Gastrocnemius medialis (tissue), 4 donors: ENCODE results near the gene LRRC4C. TPM values are rescaled to one million over a fixed set of nuclear protein-coding genes. Genes with fewer than 3 reads are reported as not detected.
"Not testable (repeated sequence)": the region's sequence is repeated elsewhere in the genome, so short reads cannot be mapped to it uniquely, and the experiment has no call there.

Experiments used
- ATAC-seq, 2 donors: fragments of 150-250 bp; one replicate each; pipeline ENCODE4 v1.9.1; 2016
- DNase-seq, 2 donors: peaks; one replicate each; pipeline ENCODE4 v3.0.0-alpha.2; 2019
- H3K27ac ChIP-seq, 4 donors: fragments of 200-600 bp; sonication (generic); 1 replicate in 1 of 4; 2 replicates in 3 of 4; pipeline ENCODE4 v1.5.1; 2016 to 2018; ENCODE audit warnings: mild to moderate bottlenecking in 2 of 4, moderate library complexity in 1 of 4
- H3K27me3 ChIP-seq, 3 donors: fragments of 200-600 bp; sonication (generic) in 2 of 3; 1 replicate in 1 of 3; 2 replicates in 2 of 3; pipeline versions ENCODE4 v1.5.1 to v1.6.0; 2016 to 2019; ENCODE audit warnings: mild to moderate bottlenecking in 1 of 3, moderate library complexity in 1 of 3
- H3K36me3 ChIP-seq, 2 donors: fragments of 200-600 bp; sonication (generic) in 1 of 2; one replicate each; pipeline ENCODE4 v1.5.1; 2017 to 2018
- H3K4me1 ChIP-seq, 2 donors: fragments of 200-600 bp; sonication (generic) in 1 of 2; one replicate each; pipeline ENCODE4 v1.5.1; 2016 to 2017; ENCODE audit warnings: mild to moderate bottlenecking in 2 of 2
- H3K4me3 ChIP-seq, 4 donors: fragments of 200-600 bp; sonication (generic) in 3 of 4; 1 replicate in 1 of 4; 2 replicates in 3 of 4; pipeline ENCODE4 v1.5.1; 2016 to 2019; ENCODE audit warnings: mild to moderate bottlenecking in 2 of 4
- H3K9me3 ChIP-seq, 3 donors: fragments of 200-600 bp; sonication (generic) in 2 of 3; 1 replicate in 1 of 3; 2 replicates in 2 of 3; pipeline ENCODE4 v1.5.1; 2016 to 2019
- POLR2A ChIP-seq, 2 donors: fragments of 450-650 bp; IDR thresholded peaks; one replicate each; pipeline ENCODE4 v1.6.1; 2017; ENCODE audit warnings: antibody characterized with exemption in 2 of 2, mild to moderate bottlenecking in 2 of 2, moderate library complexity in 2 of 2
- in situ Hi-C, 4 donors: fragments of 200-750 bp; cut with MboI; loops; one replicate each; pipeline versions ENCODE4 v1.15.0 to v1.8.0; 2017; ENCODE audit warnings: low sequenced_read_pairs in 4 of 4
- intact Hi-C: fragments of 100-400 bp; cut with DNase I; formaldehyde crosslinking; loops from one replicate; pipeline ENCODE4 v1.15.1; 2023; ENCODE audit warnings: low total_unique reads
- total RNA-seq, 4 donors: library from RNA; depleted of rRNA; stranded (reverse); fragments of >200 nt; gene quantifications; one replicate each; pipeline versions ENCODE4 v1.1.0 to v1.2.3, GENCODE V29; 2016
- TF ChIP-seq, protein P1 (sequence below), 5 experiments: fragments of 450-650 bp in 3 of 5; fragments of 200-600 bp in 2 of 5; sonication (generic) in 2 of 5; IDR thresholded peaks in 4 of 5; conservative IDR thresholded peaks in 1 of 5; 1 replicate in 4 of 5; 2 replicates in 1 of 5; pipeline ENCODE4 v1.5.1; 2016 to 2019; ENCODE audit warnings: antibody characterized with exemption in 5 of 5, mild to moderate bottlenecking in 3 of 5, moderate library complexity in 3 of 5

Gene LRRC4C
- total RNA-seq, 4 donors from 2014 or later, result 0.15 to 0.59 (median 0.24) TPM; not detected in 1

DNA sequence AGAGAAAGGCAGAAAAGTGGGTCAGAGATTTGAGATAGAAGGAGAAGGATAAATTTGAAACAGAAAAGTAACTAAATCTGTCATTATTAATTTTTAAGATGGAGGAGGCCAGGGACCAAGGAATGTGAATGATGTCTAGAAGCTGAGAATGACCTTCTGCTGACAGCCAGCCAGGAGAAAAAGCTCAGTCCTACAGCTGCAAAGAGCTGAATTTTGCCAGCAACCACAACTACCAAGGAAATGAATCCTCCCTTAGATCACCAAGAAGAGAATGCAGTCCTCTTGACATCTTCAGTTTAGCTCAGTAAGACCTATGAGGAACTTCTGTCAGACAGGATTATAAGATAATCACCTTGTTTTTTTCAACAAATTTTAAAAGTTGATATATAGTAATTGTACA is 538.2 kb downstream of the LRRC4C start:
- in situ Hi-C loops, result no loop called here
- no peak for TF ChIP-seq POLR2A (IDR thresholded peaks at IDR 0.05)
- TF ChIP-seq, protein P1, sequence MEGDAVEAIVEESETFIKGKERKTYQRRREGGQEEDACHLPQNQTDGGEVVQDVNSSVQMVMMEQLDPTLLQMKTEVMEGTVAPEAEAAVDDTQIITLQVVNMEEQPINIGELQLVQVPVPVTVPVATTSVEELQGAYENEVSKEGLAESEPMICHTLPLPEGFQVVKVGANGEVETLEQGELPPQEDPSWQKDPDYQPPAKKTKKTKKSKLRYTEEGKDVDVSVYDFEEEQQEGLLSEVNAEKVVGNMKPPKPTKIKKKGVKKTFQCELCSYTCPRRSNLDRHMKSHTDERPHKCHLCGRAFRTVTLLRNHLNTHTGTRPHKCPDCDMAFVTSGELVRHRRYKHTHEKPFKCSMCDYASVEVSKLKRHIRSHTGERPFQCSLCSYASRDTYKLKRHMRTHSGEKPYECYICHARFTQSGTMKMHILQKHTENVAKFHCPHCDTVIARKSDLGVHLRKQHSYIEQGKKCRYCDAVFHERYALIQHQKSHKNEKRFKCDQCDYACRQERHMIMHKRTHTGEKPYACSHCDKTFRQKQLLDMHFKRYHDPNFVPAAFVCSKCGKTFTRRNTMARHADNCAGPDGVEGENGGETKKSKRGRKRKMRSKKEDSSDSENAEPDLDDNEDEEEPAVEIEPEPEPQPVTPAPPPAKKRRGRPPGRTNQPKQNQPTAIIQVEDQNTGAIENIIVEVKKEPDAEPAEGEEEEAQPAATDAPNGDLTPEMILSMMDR (IDR thresholded peaks at IDR 0.05 in 4 of 5, conservative IDR thresholded peaks at IDR 0.05 in 1 of 5), result no peak

GRCh38 chr11:40910774-40911173 is 548.7 kb downstream of the LRRC4C start:
- H3K27me3 ChIP-seq, DNase-seq, in situ Hi-C loops, H3K9me3 ChIP-seq, intact Hi-C loops, H3K4me1 ChIP-seq, ATAC-seq, H3K27ac ChIP-seq, H3K36me3 ChIP-seq, H3K4me3 ChIP-seq: not testable (repeated sequence)

More for the DNA sequence above, 538.2 kb downstream of the LRRC4C start:
- H3K4me3 ChIP-seq, result no peak overlapping the region
- intact Hi-C loops, result no loop called here
- no peaks in the 10 kb centered on the region for H3K4me1 ChIP-seq
- H3K36me3 ChIP-seq, result no peaks in the 10 kb centered on the region
- no peaks in the 10 kb centered on the region for H3K27me3 ChIP-seq
- ATAC-seq (no peak), DNase-seq (no peak)
- no peak overlapping the region for H3K27ac ChIP-seq
- no peaks in the 10 kb centered on the region for H3K9me3 ChIP-seq

- Histone ChIP-seq H3K4me1 (no peaks in the 10 kb centered on the region), H3K36me3 (no peaks in the 10 kb centered on the region), H3K27me3 (no peaks in the 10 kb centered on the region), H3K9me3 (no peaks in the 10 kb centered on the region), H3K4me3 (no peak overlapping the region), H3K27ac (no peak overlapping the region)
- ATAC-seq, result no peak
- TF ChIP-seq, protein P1 (IDR thresholded peaks at IDR 0.05 in 4 of 5, conservative IDR thresholded peaks at IDR 0.05 in 1 of 5), result no peak
- no peak for TF ChIP-seq POLR2A (IDR thresholded peaks at IDR 0.05)
- intact Hi-C loops, result no loop called here
- DNase-seq, result no peak
- in situ Hi-C loops, result no loop called here
Measured at GRCh38 chr11:40894501-40894900, 565.0 kb downstream of the LRRC4C start.

DNA sequence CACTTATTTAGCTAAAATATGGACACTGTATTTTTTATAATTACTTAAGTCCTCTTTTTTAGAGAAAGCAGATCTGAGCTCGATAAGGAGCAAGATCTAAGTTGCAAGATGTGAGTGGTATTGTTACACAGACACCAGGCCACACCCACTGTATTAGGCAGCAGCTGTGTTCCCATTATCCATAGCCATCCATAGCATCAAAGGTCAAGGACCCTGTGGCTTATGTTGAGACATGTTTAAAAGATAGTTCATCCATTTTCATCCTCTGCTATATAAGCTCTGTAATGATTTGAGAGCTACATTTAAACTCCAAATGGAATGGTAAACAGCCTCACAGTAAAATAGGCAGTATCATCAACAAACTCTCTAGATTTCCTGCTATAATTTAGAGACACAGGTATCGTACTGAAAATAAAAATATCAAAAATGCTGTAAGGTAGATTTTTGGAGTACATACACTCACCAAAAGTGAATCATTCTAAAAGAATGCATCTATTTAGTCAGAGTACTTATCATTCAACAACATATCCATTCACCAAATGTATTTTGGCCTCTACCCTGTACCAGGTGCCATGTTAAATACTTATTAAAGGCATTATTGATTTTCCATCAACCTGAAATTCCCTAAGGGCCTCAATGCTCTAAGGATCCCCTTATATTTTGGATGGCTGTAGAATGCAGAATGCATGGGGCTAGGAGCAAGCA is 574.0 kb downstream of the LRRC4C start:
- DNase-seq, result no peak
- TF ChIP-seq, protein P1 (IDR thresholded peaks at IDR 0.05 in 4 of 5, conservative IDR thresholded peaks at IDR 0.05 in 1 of 5), result no peak
- TF ChIP-seq POLR2A (IDR thresholded peaks at IDR 0.05), result no peak
- no peak overlapping the region for H3K4me3 ChIP-seq
- in situ Hi-C loops, result no loop called here
- no peaks in the 10 kb centered on the region for H3K4me1 ChIP-seq
- no peaks in the 10 kb centered on the region for H3K36me3 ChIP-seq
- H3K27ac ChIP-seq, result no peak overlapping the region
- H3K27me3 ChIP-seq, result no peaks in the 10 kb centered on the region
- ATAC-seq, result no peak
- intact Hi-C loops, result no loop called here
- H3K9me3 ChIP-seq, result no peaks in the 10 kb centered on the region

- TF ChIP-seq, protein P1 (IDR thresholded peaks at IDR 0.05 in 4 of 5, conservative IDR thresholded peaks at IDR 0.05 in 1 of 5), result no peak
- TF ChIP-seq POLR2A (IDR thresholded peaks at IDR 0.05), result no peak
- H3K4me3 ChIP-seq, result no peak overlapping the region
- DNase-seq, result no peak
- in situ Hi-C loops, result no loop called here
- H3K36me3 ChIP-seq, result no peaks in the 10 kb centered on the region
- intact Hi-C loops, result no loop called here
- H3K27ac ChIP-seq, result no peak overlapping the region
- H3K9me3 ChIP-seq, result no peaks in the 10 kb centered on the region
- H3K27me3 ChIP-seq, result no peaks in the 10 kb centered on the region
- no peak for ATAC-seq
- H3K4me1 ChIP-seq, result no peaks in the 10 kb centered on the region
Measured at GRCh38 chr11:40882301-40882700, 577.2 kb downstream of the LRRC4C start.
